CD4-positive, alpha-beta T cell treated with Interleukin-1 beta for 1 hour (primary cell): ENCODE results near the gene DEPDC1B.
A peak's percentile ranks its signal among the peaks of the same experiment; 100 is the strongest.
"Not testable (repeated sequence)": the region's sequence is repeated elsewhere in the genome, so short reads cannot be mapped to it uniquely, and the experiment has no call there.

Experiments used
- DNase-seq, 2 donors: peaks; one replicate each; pipeline ENCODE4 v3.0.0-alpha.2; 2020 to 2022

DEPDC1B gene, protein sequence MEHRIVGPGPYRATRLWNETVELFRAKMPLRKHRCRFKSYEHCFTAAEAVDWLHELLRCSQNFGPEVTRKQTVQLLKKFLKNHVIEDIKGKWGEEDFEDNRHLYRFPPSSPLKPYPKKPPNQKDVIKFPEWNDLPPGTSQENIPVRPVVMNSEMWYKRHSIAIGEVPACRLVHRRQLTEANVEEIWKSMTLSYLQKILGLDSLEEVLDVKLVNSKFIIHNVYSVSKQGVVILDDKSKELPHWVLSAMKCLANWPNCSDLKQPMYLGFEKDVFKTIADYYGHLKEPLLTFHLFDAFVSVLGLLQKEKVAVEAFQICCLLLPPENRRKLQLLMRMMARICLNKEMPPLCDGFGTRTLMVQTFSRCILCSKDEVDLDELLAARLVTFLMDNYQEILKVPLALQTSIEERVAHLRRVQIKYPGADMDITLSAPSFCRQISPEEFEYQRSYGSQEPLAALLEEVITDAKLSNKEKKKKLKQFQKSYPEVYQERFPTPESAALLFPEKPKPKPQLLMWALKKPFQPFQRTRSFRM

GRCh38 chr5:60699609-60700415 lies at the start of gene DEPDC1B:
Gene DEPDC1B (minus strand): TSS chr5:60700166. CDS start chr5:60700093, 73 bp downstream.
- DNase-seq = peak; percentile 86 to 87

DNA sequence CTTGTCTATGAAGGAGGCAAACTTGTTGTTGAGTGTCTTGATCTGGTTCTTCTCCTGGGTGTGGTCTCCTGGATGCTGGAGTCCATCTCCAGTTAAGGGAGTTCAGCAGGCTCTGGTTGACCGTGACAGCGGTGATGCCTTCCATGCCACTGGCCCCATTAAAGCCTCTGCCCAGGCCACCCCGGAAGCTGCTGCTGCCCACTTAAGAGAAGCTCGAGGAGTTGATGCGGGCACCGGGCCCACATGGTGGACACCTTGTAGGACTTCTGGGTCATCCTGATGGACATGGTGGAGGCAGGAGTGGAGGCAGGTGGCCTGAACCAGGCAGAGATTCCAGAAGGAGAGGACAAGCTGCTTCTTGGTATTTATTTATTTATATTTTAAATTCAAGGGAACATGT lies 44.7 kb upstream of the DEPDC1B start:
- no peak for DNase-seq

DNA sequence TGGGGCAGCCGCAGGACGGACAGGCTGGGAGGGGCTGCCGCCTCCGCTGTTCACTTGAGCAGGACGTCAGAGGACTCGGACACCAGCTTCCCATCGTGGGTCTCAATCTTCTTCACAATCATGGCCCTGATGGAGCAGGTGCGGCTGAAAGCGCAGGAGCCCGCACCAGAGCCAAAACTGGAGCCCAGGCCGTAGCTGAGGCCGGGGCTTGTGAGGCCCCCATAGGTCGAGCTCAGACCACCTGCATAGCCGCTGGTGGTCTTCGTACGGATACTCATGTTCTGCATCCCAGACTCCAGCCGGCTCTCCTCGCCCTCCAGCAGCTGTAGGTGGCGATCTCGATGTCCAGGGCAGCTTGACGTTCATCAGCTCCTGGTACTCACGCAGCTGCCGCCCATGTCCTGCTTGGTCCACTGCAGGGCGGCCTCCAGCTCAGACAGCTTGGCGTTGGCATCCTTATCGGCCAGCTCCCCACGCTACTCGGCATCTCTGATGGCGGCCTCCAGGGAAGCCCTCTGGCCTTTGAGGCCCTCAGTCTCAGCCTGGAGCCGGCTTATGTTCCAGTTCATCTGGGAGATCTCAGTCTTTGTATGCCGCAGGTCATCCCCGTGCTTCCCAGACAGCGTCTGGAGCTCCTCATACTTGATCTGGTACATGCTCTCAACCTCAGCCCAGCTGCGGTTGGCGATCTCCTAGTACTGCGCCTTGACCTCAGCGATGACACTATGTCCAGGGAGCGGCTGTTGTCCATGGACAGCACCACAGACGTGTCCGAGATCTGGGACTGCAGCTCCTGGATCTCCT lies 43.7 kb upstream of the DEPDC1B start:
- no peak for DNase-seq

DNA sequence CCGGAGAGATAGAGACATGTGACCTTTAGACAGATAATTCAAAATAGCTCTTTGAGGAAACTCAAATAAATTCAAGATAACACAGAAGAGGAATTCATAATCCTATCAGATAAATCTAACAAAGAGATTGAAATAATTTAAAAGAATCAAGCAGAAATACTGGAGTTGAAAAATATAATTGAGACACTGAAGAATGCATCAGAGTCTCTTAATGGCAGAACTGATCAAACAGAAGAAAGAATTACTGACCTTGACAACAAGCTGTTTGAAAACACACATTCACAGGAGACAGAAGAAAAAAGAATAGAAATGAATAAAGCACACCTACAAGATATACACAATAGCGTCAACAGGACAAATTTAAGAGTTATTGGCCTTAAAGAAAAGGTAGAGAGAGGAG lies 40.4 kb upstream of the DEPDC1B start:
- DNase-seq = no peak

- DNase-seq = no peak
Measured at GRCh38 chr5:60738933-60739332, 39.0 kb upstream of the DEPDC1B start.

DNA sequence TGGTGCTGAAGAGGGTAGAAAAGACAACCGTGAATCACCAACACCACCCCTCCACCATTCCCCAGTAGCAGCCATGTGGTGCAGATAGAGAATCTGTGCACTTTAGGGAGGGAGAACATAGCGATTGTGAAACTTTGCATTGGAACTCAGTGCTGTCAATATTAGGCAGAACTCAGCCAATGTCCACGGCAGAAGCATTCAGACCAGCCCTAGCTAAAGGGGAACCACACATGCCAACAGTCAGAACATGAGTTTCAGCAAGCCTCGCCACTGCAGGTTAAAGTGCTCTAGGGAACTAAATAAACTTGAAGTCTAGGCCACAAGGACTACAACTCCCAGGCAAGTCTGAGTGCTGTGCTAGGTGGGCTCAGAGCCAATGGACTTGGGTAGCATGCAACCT lies 38.5 kb upstream of the DEPDC1B start:
- no peak for DNase-seq

DNA sequence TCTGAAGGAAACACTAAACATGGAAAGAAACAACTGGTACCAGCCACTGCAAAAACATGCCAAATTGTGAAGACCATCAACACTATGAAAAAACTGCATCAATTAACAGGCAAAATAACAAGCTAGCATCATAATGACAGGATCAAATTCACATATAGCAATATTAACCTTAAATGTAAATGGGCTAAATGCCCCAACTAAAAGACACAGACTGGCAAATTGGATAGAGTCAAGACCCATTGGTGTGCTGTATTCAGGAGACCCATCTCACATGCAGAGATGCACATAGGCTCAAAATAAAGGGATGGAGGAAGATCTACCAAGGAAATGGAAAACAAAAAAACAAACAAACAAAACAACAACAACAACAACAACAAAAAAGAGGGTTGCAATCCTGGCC lies 30.9 kb upstream of the DEPDC1B start:
- DNase-seq = not testable (repeated sequence)

DNA sequence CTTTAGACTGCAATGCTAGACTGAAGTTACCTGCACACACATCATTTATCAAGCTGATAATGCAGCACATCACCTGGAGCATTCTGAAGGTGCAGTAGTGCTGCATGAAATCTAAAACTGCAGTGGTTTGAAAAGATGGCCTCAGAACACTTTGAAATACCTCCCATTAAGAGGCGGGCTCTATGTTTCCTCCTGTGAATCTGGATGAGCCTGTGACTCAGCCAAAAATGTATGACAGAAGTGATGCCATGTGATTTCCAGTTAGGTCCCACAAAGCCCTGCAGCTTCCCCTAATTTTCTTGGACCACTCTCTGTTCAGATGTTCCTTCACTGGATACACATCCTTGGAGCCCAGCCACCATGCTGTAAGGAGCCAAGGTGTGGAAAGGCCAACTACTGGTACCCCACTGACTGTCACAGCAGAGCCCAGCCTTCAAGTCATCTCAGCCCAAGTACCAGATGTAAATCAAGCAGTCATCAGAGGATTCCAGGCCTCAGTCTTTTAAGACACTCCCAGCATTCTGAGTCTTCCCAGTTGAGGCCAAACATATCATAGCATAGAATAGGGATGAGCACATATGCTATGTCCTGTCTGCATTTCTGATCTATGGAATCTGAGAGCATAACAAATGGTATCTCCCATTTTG lies 27.2 kb upstream of the DEPDC1B start:
- no peak for DNase-seq

- no peak for DNase-seq
Measured at GRCh38 chr5:60724126-60724525, 24.2 kb upstream of the DEPDC1B start.

GRCh38 chr5:60722416-60722815 lies 22.4 kb upstream of the DEPDC1B start:
- no peak for DNase-seq

DNA sequence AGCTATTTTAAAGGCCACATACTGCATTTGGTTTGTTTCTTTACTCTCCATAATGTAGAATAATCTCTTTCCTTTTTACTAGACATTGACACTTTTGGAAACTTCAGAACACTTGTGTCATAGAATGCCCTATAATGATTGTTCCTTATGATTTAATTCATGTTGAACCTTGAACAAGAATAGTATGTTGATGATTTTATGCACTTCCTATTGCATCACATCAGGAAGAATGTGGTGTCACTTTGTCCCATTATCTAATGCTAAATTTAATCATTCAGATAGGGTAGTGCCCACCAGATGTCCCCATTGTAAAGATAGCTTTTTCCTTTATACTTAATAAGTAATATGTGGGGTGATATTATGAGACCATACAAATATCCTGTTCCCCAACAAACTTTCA lies 19.4 kb upstream of the DEPDC1B start:
- no peak for DNase-seq

GRCh38 chr5:60718166-60718892 lies 18.4 kb upstream of the DEPDC1B start:
- DNase-seq = no peak

- DNase-seq = not testable (repeated sequence)
Measured at GRCh38 chr5:60715201-60715928, 15.4 kb upstream of the DEPDC1B start.

- DNase-seq = no peak
Measured at GRCh38 chr5:60712950-60713349, 13.0 kb upstream of the DEPDC1B start.

GRCh38 chr5:60711892-60712291 lies 11.9 kb upstream of the DEPDC1B start:
- not testable (repeated sequence) for DNase-seq

GRCh38 chr5:60710362-60710761 lies 10.4 kb upstream of the DEPDC1B start:
- no peak for DNase-seq

DNA sequence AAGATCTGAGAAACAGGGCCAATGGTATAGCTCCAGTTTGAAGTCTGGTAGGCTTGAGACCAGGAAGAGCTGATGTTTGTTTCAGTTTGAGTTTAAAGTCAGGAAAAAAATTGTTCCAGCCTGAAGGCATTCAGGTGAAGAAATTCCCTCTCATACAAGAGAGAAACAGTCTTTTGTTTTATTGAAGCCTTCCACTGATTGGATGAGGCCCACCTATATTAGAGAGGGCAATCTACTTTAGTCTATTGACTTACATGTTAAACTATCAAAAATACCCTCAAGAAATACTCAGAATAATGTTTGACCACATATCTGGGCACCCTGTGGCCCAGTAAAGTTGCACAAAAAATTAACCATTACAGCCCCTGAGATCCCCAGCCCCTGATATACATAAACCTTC lies 5.2 kb upstream of the DEPDC1B start:
- DNase-seq = no peak

DNA sequence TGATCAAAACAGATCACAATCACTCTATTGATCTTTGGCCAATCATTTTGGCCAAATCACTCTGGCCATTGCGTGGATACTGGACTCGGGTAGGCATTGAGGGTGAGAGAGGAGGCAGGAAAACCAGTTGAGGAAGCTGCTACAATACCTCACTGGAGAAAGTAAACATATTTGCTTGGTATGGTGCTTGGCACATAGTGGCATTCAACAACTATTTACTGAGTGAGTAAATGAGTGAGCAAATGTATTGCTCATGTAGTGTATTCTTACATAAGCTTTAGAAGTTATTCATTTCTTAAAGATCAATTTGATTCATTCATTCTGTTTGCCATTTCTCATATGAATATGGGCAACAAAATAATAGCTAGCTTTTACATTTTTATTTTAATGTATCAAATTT lies 4.0 kb upstream of the DEPDC1B start:
- DNase-seq = no peak

DNA sequence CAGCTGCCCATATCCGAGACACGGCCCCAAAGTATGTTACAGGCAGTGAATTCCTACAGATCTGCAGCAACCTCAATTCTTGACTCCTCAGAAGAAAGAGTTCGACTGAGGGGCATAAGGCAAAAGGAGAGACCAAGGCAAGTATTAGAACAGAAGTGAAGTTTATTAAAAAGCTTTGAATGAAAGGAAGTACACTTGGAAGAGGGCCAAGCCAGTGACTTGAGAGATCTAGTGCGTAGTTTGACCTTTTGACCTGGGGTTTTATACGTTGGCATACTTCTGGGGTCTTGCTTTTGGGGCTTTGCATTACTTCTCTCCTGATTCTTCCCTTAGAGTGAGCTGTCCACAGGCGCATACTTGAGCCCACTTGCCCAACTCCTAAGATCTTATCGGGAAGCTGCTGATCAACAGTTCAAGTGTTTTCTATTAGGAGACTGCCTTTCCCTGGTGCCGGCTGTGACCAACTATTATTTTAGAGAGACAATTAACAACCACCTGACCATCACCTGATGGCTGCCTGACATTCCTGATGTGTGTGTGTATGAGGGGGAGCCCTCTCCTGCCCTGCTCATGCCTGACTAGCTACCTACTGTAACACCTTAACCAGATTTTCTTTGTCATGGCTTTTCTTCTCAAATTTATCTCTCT lies 1.5 kb upstream of the DEPDC1B start:
- no peak for DNase-seq

DNA sequence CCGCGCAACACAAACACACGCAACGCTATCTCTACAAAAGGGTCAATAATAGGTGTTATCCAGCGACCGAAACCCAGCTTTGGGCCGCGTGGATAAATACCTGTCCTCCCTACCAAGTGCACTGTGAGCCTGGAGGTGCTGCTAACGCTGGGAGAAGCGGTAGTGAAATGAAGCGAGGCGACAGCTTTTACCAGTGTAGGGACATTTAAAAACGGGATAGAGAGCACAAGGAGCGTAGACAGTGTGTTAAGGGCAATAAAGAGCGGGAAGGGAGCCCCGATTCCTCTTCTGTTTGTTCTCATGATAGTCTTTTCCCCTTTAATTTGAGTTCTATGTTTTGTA lies 421 bp upstream of the DEPDC1B start:
- no peak for DNase-seq

DNA sequence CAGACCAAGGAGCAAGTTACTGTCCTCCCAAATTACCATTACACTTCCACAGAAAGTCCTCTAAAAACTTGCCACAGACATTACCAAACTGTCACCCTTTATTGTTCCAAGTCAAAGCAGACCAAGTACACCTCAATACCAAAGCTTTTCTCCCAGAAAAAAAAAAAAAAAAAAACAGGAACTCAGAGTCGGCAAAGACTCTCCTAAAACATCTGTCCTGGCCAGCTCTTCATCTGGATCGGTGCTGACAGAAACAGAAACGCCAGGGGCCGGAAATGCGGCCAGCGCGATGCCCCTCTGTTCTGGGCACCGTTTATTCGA lies 718 bp downstream of the DEPDC1B start:
- DNase-seq = no peak
